ENCODE results near the gene CASP9. TPM values are rescaled to one million over a fixed set of nuclear protein-coding genes. Genes with fewer than 3 reads are reported as not detected.

Gene CASP9
- total and polyA plus RNA-seq, 10 of the 15 experiments (the other 5 are each of a cell fraction or from before 2014, with no cell fraction given) = 2.7 to 14.6 (median 7.6) TPM

GRCh38 chr1:15444468-15445389 is 79.3 kb downstream of the CASP9 start (continued):
- TF ChIP-seq MYB (IDR thresholded peaks at IDR 0.05; ENCODE audit: borderline replicate concordance, low read depth, low read length) (no peak), CTCF (IDR thresholded peaks at IDR 0.05 in 2 of 3, conservative IDR thresholded peaks at IDR 0.05 in 1 of 3; ENCODE audit: control insufficient read depth in 2 of 3, extremely low read depth in 1 of 3, insufficient read depth in 1 of 3, low read depth in 3 of 3, low read length in 3 of 3) (no peak)

DNA sequence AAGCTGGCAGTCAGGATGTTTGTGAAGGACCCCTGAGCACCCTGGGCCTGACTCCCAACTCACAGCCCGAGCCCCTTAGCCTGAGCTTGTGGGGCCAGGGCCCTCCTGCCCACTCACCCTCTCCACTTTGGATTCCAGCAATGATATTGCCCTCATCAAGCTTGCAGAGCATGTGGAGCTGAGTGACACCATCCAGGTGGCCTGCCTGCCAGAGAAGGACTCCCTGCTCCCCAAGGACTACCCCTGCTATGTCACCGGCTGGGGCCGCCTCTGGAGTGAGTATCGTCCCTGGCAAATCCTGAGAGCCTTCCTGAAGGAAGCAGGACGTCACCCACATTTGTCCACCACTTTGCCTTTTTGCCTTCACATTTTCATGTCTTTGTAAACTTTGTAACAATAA is 80.7 kb downstream of the CASP9 start:
- in situ Hi-C loops (cut with MboI) = no loop called here
- TF ChIP-seq ASH2L (IDR thresholded peaks at IDR 0.05; ENCODE audit: borderline replicate concordance, low read depth) = no peak
- TF ChIP-seq RAD21 (IDR thresholded peaks at IDR 0.05; ENCODE audit: insufficient read depth, low read depth, low read length) = no peak
- no peak for TF ChIP-seq FOXM1 (IDR thresholded peaks at IDR 0.05; ENCODE audit: low read depth, low read length)
- TF ChIP-seq HDGF (IDR thresholded peaks at IDR 0.05) = no peak
- no peak for TF ChIP-seq MEF2A (IDR thresholded peaks at IDR 0.05; ENCODE audit: insufficient read depth, low read depth, low read length)
- no peak for TF ChIP-seq ZBED1 (IDR thresholded peaks at IDR 0.05; ENCODE audit: borderline replicate concordance)
- TF ChIP-seq CHD4 (IDR thresholded peaks at IDR 0.05) = no peak
- TF ChIP-seq STAT1 (conservative IDR thresholded peaks at IDR 0.05) = no peak
- TF ChIP-seq NBN (IDR thresholded peaks at IDR 0.05) = no peak
- TF ChIP-seq, protein P1, sequence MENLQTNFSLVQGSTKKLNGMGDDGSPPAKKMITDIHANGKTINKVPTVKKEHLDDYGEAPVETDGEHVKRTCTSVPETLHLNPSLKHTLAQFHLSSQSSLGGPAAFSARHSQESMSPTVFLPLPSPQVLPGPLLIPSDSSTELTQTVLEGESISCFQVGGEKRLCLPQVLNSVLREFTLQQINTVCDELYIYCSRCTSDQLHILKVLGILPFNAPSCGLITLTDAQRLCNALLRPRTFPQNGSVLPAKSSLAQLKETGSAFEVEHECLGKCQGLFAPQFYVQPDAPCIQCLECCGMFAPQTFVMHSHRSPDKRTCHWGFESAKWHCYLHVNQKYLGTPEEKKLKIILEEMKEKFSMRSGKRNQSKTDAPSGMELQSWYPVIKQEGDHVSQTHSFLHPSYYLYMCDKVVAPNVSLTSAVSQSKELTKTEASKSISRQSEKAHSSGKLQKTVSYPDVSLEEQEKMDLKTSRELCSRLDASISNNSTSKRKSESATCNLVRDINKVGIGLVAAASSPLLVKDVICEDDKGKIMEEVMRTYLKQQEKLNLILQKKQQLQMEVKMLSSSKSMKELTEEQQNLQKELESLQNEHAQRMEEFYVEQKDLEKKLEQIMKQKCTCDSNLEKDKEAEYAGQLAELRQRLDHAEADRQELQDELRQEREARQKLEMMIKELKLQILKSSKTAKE (IDR thresholded peaks at IDR 0.05; ENCODE audit: low read depth, poor library complexity, severe bottlenecking) = no peak
- no peak for TF ChIP-seq KLF5 (IDR thresholded peaks at IDR 0.05; ENCODE audit: partially characterized antibody)
- no peak for TF ChIP-seq MYB (IDR thresholded peaks at IDR 0.05; ENCODE audit: borderline replicate concordance, low read depth, low read length)
- TF ChIP-seq, protein P2, sequence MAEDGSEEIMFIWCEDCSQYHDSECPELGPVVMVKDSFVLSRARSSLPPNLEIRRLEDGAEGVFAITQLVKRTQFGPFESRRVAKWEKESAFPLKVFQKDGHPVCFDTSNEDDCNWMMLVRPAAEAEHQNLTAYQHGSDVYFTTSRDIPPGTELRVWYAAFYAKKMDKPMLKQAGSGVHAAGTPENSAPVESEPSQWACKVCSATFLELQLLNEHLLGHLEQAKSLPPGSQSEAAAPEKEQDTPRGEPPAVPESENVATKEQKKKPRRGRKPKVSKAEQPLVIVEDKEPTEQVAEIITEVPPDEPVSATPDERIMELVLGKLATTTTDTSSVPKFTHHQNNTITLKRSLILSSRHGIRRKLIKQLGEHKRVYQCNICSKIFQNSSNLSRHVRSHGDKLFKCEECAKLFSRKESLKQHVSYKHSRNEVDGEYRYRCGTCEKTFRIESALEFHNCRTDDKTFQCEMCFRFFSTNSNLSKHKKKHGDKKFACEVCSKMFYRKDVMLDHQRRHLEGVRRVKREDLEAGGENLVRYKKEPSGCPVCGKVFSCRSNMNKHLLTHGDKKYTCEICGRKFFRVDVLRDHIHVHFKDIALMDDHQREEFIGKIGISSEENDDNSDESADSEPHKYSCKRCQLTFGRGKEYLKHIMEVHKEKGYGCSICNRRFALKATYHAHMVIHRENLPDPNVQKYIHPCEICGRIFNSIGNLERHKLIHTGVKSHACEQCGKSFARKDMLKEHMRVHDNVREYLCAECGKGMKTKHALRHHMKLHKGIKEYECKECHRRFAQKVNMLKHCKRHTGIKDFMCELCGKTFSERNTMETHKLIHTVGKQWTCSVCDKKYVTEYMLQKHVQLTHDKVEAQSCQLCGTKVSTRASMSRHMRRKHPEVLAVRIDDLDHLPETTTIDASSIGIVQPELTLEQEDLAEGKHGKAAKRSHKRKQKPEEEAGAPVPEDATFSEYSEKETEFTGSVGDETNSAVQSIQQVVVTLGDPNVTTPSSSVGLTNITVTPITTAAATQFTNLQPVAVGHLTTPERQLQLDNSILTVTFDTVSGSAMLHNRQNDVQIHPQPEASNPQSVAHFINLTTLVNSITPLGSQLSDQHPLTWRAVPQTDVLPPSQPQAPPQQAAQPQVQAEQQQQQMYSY (CRISPR knock-in tag; IDR thresholded peaks at IDR 0.05) = no peak
- TF ChIP-seq ATF7 (IDR thresholded peaks at IDR 0.05; ENCODE audit: low read depth) = no peak

More for the DNA sequence above, 80.7 kb downstream of the CASP9 start:
- no peak overlapping the region for H3K4me2 ChIP-seq (ENCODE audit: control insufficient read depth, insufficient read depth)
- no peak for FAIRE-seq
- H2AFZ ChIP-seq (ENCODE audit: control insufficient read depth, low read depth, low read length) = no peak overlapping the region
- no peak for DNase-seq (ENCODE audit: low read depth, low spot score)
- CTCF ChIA-PET = no interaction called here
- no peaks in the 10 kb centered on the region for H3K4me1 ChIP-seq (ENCODE audit: control insufficient read depth, insufficient read depth, low read length)
- H4K20me1 ChIP-seq (ENCODE audit: control insufficient read depth, insufficient read depth) = no peaks in the 10 kb centered on the region
- POLR2A ChIA-PET = no interaction called here
- H3K27me3 ChIP-seq (replicated peaks in 1 of 2; ENCODE audit: control insufficient read depth in 2 of 2, insufficient read depth in 2 of 2, low read length in 1 of 2) = no peaks in the 10 kb centered on the region; a peak in 1 of 4 replicates
- ATAC-seq = no peak
- H3K79me2 ChIP-seq (ENCODE audit: control insufficient read depth, insufficient read depth, low read length) = no peaks in the 10 kb centered on the region
- H3K4me3 ChIP-seq = no peak overlapping the region
- no peaks in the 10 kb centered on the region for H3K36me3 ChIP-seq (ENCODE audit: control insufficient read depth in 2 of 2, insufficient read depth in 2 of 2, low read length in 1 of 2)
- RAD21 ChIA-PET (ENCODE audit: unreplicated experiment) = no interaction called here
- no peak overlapping the region for H3K27ac ChIP-seq (ENCODE audit: control insufficient read depth, insufficient read depth)
- no peaks in the 10 kb centered on the region for H3K9me3 ChIP-seq (replicated peaks; ENCODE audit: control insufficient read depth, insufficient read depth, low read length)
- SMC1A ChIA-PET (ENCODE audit: uncharacterized antibody, unreplicated experiment) = no interaction called here
- WGBS (ENCODE audit: insufficient coverage, insufficient replicate concordance, low lambda C conversion rate, missing lambda C conversion rate) = 34% methylated on average over 5 of the region's 5 CpGs
- no TSS peak for BruUV-seq (replicated peaks)
- intact Hi-C loops (cut with micrococcal nuclease; ENCODE audit: unreplicated experiment) = no loop called here
- no peak overlapping the region for H3K9ac ChIP-seq (ENCODE audit: control insufficient read depth, insufficient read depth, low read length)

Measured in GM12878 (cell line).